SIG-M5 treated with dmso at 0.1 percent for 504 hours (cell line): ENCODE results near the gene KCNQ1OT1.

Experiments
- DNase-seq: peaks from one replicate; lab custom pipeline; 2025; ENCODE audit not compliant: unreplicated experiment; lab: John Stamatoyannopoulos, UW

The KCNQ1OT1 gene

GRCh38 chr11:2559527-2560311 is 140.1 kb downstream of the KCNQ1OT1 start:
- DNase-seq: no peak

DNA sequence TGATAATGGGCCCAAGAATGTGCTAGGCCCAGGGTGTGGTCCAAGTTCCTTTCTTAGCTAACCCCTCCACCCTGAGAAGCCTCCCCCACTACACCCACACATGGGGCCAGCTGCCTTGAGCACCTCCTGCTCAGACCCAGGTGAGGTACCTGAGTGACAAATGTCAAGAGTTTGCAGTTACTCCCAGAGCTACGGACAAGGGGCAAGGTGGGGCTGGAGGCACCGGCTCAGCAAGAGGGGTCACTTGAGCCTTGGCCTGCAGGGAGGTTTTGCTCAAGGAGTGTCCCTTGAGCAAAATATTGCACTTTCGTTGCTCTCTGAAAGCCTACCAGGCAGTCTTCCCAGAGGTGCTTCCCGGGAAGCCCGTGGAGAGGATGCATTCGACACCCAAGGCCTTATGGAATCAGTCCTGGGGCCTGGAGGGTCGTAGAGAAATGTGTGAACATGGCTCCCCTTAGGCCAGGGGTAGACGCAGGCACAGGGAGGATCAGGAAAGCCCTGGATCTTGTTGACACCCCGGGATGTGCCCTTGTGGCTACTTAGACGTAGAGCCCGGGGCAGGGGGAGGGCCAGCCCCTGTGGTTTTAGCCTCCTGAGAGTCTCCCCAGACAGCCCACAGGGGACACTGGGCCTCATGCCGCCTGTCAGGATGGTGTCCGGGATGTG is 140.8 kb downstream of the KCNQ1OT1 start:
- no peak for DNase-seq

- DNase-seq: no peak
Observed at GRCh38 chr11:2558397-2558796, 141.4 kb downstream of the KCNQ1OT1 start.
